Fibroblast of mammary gland (primary cell): ENCODE results near the gene TNNI3K.

Experiments used
- DNase-seq: peaks from one replicate; pipeline ENCODE4 v3.0.0-alpha.2; 2010; ENCODE audit warnings: low read depth
- H3K4me3 ChIP-seq: 2 replicates; pipeline ENCODE4 v1.5.1; 2011; ENCODE audit warnings: low read depth, mild to moderate bottlenecking, low read length, moderate library complexity; ENCODE audit not compliant: control insufficient read depth
- TF ChIP-seq, protein P1 (sequence below): conservative IDR thresholded peaks from 2 replicates; pipeline ENCODE4 v1.5.1; 2011; ENCODE audit warnings: low read depth, low read length, inconsistent platforms; ENCODE audit not compliant: control insufficient read depth, insufficient read depth

TNNI3K gene

DNA sequence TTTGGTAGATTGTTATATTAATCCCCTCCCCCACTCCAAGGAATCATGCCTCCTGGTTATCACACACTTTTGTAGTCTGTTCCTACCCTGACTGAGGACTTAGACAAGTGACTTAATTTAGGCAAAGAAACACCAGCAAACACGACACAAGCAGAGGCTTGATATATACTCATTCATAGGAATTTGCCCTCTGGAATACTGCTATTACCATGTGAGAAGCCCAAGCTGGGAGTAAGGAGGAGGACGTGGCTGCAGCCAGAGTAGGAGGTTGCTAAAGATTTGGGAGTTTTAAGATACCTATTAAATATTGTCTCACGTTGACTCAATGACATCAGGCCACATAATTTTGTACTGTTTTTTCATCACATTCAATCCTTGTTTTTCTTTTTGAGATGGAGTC lies 177.1 kb downstream of the TNNI3K start:
- no peak for DNase-seq
- TF ChIP-seq, protein P1, sequence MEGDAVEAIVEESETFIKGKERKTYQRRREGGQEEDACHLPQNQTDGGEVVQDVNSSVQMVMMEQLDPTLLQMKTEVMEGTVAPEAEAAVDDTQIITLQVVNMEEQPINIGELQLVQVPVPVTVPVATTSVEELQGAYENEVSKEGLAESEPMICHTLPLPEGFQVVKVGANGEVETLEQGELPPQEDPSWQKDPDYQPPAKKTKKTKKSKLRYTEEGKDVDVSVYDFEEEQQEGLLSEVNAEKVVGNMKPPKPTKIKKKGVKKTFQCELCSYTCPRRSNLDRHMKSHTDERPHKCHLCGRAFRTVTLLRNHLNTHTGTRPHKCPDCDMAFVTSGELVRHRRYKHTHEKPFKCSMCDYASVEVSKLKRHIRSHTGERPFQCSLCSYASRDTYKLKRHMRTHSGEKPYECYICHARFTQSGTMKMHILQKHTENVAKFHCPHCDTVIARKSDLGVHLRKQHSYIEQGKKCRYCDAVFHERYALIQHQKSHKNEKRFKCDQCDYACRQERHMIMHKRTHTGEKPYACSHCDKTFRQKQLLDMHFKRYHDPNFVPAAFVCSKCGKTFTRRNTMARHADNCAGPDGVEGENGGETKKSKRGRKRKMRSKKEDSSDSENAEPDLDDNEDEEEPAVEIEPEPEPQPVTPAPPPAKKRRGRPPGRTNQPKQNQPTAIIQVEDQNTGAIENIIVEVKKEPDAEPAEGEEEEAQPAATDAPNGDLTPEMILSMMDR = no peak
- H3K4me3 ChIP-seq = no peak overlapping the region

DNA sequence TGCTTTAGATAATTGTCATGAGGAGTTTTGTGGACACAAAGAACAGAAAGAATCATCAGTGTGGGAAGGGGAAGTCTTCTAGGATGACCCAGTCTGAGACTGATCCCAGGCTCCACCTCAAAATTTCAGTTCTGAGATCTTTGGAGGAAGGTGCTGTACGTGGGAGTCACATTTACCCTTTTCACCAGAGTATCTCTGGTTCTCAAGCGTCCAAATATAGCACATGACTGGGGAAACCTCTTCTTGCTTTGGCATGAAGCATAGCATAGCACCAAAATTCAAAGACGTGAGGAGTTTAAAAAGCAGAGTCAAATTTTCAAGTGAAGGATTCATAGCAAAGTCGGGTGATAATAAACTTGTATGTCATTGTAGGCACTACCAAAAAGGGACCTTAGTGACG lies 180.7 kb downstream of the TNNI3K start:
- H3K4me3 ChIP-seq = no peak overlapping the region
- no peak for DNase-seq
- TF ChIP-seq, protein P1 = no peak

DNA sequence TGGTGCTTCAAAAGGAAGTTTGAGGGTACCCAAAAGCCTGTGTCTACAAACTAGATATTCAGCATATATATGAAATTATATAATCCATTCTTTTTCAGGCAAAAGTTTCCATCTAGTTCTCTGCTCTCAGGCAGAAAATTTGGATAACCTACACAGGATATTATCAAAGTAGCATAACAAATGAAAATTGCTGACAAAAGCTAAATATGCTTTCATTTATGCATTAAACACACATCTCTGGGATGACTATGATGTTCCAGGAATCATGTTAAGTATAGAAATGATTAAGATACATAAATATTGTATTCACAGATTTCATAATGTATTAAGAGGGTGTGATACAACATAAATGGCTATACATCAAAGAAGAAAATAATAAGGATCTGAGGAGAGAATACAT lies 184.4 kb downstream of the TNNI3K start:
- no peak for DNase-seq
- TF ChIP-seq, protein P1 = no peak
- no peak overlapping the region for H3K4me3 ChIP-seq

DNA sequence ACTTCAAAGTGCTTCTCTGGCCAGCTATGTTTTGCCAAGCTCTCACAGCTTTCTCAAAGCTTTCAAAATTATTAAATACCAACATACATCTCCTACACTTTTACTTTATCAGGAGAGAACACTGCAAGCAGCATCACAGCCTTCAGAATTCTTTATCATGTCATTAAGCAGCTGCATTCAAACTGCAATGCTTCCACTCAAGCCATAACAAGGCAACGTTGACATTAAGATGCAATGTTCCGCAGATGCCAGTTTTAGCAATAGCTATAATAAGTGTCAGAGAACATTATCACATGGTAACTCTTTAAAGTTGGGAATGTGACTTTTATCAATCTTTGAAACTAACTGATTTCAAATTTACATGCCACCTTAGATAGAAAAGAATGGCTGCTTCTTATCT lies 185.3 kb downstream of the TNNI3K start:
- TF ChIP-seq, protein P1 = no peak
- H3K4me3 ChIP-seq = no peak overlapping the region

DNA sequence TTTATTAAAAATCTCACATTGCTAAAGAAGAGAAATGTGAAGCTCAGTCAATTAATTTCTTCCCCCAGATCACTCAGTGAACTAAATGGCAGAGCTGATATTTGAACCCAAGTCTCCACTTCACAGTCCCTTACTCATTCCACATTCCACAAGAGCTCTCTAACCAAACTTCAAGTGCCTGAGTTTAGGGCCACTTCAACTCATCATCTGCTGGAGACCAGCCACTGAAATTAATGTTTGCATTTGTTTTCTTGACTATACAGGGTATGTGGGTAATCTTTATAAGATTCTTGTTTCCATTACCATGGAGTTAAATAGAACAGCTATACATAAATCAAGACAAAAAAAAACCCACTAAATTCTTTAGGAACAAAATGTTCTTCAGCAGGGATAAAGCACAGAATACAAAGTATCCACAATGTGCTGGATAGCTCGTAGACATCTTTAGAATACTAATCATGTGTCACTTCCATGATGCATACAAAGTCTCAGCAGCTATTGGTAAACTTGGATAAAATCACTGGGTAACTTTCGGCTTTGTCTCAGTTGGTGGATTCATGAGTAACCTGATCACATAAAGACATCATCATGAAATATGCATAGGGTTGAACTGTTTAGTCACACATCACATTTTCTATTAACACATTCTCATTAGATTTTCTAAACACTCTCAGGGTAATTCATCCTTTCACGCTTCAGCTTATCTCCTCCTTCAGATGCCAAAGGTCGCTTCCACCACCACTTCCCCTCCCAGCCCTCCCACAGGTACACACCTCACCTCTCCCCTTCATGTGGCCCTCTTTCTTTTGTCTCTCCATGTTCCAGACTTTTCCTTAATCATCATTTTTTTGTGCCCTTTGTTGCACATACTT lies 187.5 kb downstream of the TNNI3K start:
- peak; percentile 15 for DNase-seq
- TF ChIP-seq, protein P1 = no peak
- H3K4me3 ChIP-seq = no peak overlapping the region

More for the DNA sequence above, 185.3 kb downstream of the TNNI3K start:
- DNase-seq = no peak

DNA sequence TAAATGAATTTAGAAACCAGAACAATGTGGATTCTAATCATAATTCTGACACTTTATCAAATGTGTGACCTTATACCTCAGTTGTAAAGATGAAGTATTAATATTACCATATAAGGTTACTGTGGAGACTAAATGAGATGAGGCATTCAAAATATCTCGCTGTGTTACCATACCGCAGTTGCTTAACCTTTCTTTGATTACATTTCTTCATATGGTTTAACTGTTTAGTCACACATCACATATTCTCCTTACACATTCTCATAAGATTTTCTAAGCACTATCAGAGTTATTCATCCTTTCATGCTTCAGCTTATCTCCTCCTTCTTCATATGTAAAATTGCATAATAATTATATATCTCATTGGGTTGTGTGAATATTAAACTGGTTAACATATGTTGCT lies 188.3 kb downstream of the TNNI3K start:
- DNase-seq = no peak
- TF ChIP-seq, protein P1 = no peak
- no peak overlapping the region for H3K4me3 ChIP-seq
